Lower leg skin (tissue), 3 donors: ENCODE measurements around the gene HIPK2.

Experiments
- POLR2A ChIP-seq, 2 donors: fragments of 450-650 bp; IDR thresholded peaks; one replicate each; pipeline ENCODE4 v1.6.1; 2016 to 2017; ENCODE audit warnings: antibody characterized with exemption in 2 of 2, mild to moderate bottlenecking in 1 of 2, moderate library complexity in 1 of 2
- TF ChIP-seq, protein P1 (sequence below), 3 donors: fragments of 450-650 bp; IDR thresholded peaks; one replicate each; pipeline ENCODE4 v1.5.1; 2016; ENCODE audit warnings: antibody characterized with exemption in 3 of 3, mild to moderate bottlenecking in 3 of 3, moderate library complexity in 2 of 3

- TF ChIP-seq, protein P1, sequence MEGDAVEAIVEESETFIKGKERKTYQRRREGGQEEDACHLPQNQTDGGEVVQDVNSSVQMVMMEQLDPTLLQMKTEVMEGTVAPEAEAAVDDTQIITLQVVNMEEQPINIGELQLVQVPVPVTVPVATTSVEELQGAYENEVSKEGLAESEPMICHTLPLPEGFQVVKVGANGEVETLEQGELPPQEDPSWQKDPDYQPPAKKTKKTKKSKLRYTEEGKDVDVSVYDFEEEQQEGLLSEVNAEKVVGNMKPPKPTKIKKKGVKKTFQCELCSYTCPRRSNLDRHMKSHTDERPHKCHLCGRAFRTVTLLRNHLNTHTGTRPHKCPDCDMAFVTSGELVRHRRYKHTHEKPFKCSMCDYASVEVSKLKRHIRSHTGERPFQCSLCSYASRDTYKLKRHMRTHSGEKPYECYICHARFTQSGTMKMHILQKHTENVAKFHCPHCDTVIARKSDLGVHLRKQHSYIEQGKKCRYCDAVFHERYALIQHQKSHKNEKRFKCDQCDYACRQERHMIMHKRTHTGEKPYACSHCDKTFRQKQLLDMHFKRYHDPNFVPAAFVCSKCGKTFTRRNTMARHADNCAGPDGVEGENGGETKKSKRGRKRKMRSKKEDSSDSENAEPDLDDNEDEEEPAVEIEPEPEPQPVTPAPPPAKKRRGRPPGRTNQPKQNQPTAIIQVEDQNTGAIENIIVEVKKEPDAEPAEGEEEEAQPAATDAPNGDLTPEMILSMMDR (IDR thresholded peaks at IDR 0.05) = no peak
- no peak for TF ChIP-seq POLR2A (IDR thresholded peaks at IDR 0.05)
These were observed 89.7 kb downstream of the HIPK2 start for GRCh38 chr7:139687980-139688632.
